ENCODE results near the gene BIRC3.

- TF ChIP-seq CTCF (IDR thresholded peaks at IDR 0.05) = no peak
- no peak for TF ChIP-seq POLR2A (IDR thresholded peaks at IDR 0.05)
Observed at GRCh38 chr11:102360681-102361080, 43.4 kb downstream of the BIRC3 start.
